Measurements from ENCODE around the gene C17orf113.

C17orf113 gene

GRCh38 chr17:42072323-42073187 lies 22.2 kb upstream of the C17orf113 start:
- no peak for DNase-seq

GRCh38 chr17:42071810-42072209 lies 21.4 kb upstream of the C17orf113 start:
- no peak for DNase-seq

- DNase-seq, result no peak
Measured at GRCh38 chr17:42068979-42069378, 18.6 kb upstream of the C17orf113 start.

GRCh38 chr17:42067371-42068091 lies 17.1 kb upstream of the C17orf113 start:
- DNase-seq, result no peak

GRCh38 chr17:42065201-42065600 lies 14.8 kb upstream of the C17orf113 start:
- DNase-seq, result no peak

- DNase-seq, result no peak
Measured at GRCh38 chr17:42062681-42063080, 12.3 kb upstream of the C17orf113 start.

GRCh38 chr17:42061646-42062487 lies 11.5 kb upstream of the C17orf113 start:
- DNase-seq, result no peak

- no peak for DNase-seq
Measured at GRCh38 chr17:42060231-42060630, 9.8 kb upstream of the C17orf113 start.

GRCh38 chr17:42059815-42060214 lies 9.4 kb upstream of the C17orf113 start:
- no peak for DNase-seq

GRCh38 chr17:42058063-42058462 lies 7.7 kb upstream of the C17orf113 start:
- no peak for DNase-seq

- DNase-seq, result no peak
Measured at GRCh38 chr17:42056635-42057034, 6.2 kb upstream of the C17orf113 start.

GRCh38 chr17:42055496-42055895 lies 5.1 kb upstream of the C17orf113 start:
- DNase-seq, result no peak

GRCh38 chr17:42055027-42055426 lies 4.6 kb upstream of the C17orf113 start:
- DNase-seq, result no peak

GRCh38 chr17:42053731-42054500 lies 3.5 kb upstream of the C17orf113 start:
- DNase-seq, result no peak

- DNase-seq, result no peak
Measured at GRCh38 chr17:42052346-42052877, 2.0 kb upstream of the C17orf113 start.

- DNase-seq, result no peak
Measured at GRCh38 chr17:42051645-42052044, 1.2 kb upstream of the C17orf113 start.

GRCh38 chr17:42051013-42051400 lies 606 bp upstream of the C17orf113 start:
- no peak for DNase-seq

GRCh38 chr17:42049834-42050392 lies 488 bp downstream of the C17orf113 start:
- no peak for DNase-seq

- no peak for DNase-seq
Measured at GRCh38 chr17:42047343-42047742, 3.1 kb downstream of the C17orf113 start.

GRCh38 chr17:42045719-42046118 lies 4.7 kb downstream of the C17orf113 start:
- DNase-seq, result no peak

GRCh38 chr17:42042598-42043319 lies 7.6 kb downstream of the C17orf113 start:
- DNase-seq, result no peak

Measured in GF-D8 (cell line).